Fibroblast of skin of right biceps (primary cell): ENCODE measurements around the gene GLI2.

ENCODE experiments used
- DNase-seq: peaks from one replicate; pipeline ENCODE4 v3.0.0-alpha.2; 2013

The GLI2 gene

DNA sequence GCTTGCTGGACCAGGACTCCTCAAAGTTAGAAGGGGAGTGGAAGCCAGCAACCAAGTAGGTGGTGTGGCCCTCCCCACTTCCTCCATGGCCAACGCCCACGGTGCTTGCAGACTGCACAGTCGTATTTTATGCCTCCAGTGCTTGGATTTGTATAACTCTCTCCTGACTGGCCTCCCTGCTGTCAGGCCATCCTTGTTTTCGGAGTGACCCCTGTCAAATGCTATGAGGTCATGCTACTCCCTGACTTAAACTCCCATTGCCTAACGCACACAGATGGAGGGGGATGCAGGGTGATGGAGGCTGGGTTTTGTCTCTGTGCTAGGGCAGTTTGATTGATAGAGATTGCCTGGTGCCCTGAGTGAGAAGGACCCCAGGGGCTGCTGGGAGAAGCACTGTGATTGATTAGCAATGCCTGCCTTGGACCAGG, 36.1 kb downstream of the GLI2 start:
- DNase-seq, result no peak

DNA sequence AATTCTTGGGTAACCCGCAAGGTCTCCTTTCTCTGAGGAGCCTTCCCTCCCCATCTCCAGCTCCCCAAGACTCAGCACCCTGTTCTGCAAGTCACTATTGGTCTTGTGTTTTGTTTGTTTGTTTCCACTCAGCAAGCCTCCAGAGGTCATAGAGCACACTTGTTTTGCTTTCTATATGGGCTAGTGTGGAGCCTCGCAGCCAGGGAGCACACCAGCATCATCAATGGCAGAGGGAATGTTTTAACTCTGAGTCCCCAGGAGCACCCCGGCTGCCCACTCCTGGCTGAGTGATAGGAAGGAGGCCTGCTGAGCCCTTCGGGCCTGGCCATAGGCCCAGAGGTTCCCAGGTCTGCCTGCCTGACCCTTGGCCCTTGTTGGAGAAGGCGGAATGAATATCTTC, 36.6 kb downstream of the GLI2 start:
- DNase-seq, result no peak

DNA sequence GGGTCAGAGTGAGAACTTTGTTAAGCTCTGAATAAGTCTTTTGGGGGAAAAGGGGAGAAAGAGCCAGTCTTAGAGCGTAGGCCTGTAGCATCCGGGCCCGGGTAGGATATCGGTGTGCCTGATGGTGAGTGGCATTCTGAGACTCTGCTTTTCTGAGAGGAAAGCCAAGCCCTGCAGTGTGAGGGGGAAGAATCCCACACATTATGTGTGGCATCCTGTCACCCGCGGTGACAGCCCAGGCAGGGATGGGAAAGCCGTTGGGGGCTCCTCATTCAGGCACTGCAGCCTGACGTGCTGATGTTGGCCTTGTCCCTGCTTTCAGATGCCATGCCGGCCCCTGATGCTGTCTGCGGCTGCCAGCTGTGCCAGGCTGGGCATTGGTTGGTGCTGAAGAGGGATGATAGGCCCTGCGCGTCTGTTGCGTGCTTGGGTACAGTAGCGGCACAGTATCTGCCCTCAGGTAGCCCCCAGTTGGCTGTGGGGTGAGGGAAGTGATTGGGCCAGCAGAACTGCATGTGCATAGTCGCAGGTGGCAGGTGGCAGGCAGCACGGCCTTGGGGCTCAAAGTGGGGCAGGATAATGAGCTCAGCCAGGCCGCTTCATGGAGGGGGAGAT, 37.6 kb downstream of the GLI2 start:
- no peak for DNase-seq

DNA sequence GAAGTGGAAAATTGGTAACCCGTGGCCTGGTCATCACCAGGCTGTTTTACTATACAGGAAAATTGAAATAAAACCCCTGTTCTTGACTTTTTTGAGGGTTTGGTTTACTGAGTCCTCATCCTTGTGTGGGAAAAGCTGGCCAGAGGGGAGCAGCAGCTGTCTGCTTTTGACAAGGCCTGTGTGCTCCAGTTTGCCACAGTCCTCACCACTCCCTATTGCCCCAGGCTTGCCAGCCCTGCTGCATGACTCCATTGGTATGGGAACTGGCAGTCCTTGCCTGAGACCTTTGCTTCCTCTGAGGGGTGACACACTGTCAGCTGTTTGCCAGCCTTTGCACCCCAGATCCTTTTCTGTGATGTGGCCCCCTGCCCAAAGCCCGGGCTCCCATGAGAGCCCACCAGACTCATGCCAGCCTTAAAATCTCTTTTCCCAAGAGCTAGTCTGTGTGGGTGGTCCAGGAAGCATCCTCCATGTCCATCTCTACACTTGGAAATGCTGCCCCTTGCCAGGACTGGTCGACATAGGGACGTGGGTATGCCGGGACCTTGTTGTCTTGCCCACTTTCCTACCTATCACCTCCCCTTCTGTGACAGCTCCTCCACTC, 39.0 kb downstream of the GLI2 start:
- no peak for DNase-seq

DNA sequence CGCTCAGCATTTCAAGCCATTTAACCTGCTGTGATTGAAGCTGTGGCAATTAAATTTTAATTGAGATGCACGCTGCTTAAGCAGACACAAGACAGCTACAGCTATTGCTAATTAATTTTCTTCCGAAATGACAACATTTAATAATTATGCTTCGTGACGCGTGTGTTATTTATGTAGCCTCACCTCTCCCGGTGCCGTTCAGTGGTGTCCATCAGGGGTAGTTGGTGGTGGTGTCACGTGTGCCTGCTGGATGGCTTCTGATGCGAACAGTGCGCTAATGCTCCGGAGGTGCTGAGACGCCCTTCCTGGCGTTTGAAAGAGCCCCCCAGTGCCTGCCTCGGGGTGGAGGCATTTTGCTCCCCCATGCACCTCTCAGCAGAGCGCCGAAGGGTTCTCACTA, 39.5 kb downstream of the GLI2 start:
- no peak for DNase-seq

DNA sequence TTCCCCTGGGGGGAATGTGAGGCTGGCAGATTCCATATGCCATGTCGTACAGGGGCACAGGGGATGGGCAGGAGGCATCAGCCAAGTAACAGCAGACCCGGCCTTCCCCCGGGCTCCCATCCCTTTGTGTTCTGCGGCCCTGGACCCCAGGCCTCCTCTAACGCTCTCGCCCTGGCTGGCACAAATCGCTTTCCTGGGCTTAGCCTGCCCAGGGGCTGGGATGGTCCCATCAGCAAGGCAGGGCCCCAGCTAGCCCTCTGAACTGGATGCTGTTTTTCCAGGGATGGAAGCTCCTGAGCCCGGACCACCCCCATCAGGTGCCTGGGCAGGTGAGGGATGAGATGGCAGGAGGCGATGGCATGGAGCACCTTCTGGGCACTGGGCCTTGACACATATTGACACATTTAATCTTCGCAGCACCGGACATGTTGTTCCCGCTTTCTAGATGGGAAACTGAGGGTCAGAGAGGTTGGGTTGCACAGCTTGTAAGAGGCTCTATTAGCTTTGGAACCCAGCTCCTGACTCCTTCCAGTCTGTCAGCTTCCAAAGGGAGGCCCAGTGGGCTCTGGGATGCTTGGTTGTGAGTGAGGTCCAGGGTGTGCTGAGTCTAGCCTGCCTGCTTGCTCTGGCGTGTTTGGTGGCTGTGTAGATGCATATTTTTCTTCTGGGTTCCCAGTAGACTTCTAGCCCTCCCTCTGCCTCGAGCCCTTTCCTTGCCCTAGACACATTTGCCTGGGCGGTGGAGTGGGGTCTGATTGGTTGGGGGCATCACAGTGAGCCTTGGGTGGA, 40.3 kb downstream of the GLI2 start:
- no peak for DNase-seq

DNA sequence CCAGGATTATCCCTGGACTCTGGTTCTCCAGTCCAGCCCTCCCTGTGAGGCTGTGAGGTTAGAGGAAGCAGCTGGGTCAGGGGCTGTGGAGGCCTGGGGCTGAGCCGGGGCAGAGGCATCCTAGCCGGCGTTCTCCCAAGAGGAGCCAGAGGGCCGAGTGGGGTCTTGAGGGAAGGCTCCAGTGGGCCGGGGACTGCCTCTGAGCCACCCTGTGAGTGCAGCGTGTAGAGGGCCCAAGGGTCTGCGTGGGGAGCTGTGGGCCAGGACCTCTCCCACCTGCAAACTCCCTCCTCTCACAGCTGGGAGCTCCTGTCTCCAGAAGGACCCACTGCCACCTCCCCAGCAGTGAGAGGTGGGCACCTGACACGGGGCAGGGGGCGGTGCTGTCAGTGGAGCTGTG, 41.0 kb downstream of the GLI2 start:
- DNase-seq, result no peak

DNA sequence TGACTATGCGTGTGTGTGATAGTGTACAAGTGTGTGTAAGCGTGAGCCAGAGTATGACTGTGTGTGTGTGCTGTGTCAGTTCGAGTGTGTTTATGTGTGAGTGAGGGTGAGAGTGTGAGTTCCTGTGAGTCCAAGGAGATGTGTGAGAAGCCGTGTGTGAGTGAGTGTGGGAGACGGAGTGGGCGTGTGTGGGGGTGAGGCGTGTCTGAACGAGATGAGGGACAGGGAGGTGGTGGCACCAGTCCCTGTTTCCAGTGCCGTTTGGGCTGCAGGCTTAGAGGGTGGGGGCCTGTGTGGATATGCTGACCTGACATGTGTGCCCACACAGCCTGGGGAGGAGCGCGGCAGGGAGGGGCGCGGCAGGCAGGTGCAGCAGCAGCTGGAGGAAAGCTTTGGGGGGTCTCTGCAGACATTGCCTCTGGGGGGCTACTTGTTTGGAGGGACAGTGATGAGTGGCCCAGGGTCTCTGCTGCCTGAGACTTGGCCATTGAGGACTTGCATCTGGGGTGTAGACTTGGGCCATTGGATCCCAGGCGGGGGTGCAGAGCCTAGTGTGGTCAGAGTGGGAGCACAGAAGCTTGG, 41.6 kb downstream of the GLI2 start:
- no peak for DNase-seq

DNA sequence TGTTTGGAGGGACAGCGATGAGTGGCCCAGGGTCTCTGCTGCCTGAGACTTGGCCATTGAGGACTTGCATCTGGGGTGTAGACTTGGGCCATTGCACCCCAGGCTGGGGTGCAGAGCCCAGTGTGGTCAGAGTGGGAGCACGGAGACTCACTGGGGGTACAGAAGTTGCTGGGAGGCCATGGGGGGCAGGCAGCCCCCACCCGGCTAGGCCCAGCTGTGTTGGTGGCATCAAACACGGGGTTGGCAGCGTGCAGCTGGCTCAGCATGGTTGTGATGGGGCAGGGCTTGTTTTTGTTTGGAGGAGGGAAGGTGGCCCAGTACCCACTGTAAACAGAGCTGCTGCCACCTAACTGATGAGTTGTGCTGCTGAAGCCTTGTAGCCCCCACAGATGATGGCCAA, 42.1 kb downstream of the GLI2 start:
- no peak for DNase-seq

DNA sequence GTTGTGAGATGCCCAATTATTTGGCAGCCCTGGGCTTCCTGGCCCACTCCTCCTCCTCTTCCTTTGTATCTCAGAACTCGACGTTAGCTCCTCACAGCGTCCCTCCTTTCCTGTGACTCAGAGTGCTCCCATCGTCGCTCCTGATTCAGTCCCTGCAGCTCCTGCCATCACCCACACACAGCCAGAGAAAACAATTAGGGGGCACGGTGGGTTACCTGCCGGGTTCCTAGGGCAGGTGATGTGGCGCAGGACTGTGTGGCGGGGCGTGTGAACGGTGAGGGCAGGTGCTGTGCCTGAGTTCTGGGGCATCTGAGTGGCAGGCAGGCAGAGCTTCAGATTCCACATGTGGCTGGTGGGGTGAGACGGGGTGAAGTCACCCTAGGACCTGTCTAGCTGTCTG, 42.6 kb downstream of the GLI2 start:
- peak; percentile 65 for DNase-seq

DNA sequence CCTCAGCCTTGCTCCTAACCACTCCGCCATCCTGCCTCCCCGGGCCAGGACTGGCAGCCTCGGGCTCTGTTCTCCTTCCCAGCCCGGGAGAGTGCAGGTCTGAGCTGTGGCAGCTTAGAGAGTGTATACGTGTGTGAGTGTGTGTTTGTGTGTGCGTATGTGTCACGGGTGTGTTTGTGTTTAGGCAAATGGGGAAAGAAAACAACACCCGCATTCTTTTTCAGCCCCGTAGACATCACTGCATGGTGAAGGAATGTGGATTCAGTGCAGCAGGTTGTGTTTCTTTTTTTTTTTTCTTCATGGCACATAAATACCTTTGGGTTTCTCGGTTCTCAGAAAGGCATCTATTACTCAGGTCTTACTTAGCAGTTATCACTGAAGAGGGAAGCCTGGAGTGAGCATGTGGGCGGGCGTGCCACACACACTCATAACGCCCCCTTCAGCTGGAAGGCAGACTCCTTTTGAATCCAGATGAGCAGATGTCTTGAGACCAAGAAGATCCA, 44.2 kb downstream of the GLI2 start:
- peak; percentile 89 for DNase-seq

DNA sequence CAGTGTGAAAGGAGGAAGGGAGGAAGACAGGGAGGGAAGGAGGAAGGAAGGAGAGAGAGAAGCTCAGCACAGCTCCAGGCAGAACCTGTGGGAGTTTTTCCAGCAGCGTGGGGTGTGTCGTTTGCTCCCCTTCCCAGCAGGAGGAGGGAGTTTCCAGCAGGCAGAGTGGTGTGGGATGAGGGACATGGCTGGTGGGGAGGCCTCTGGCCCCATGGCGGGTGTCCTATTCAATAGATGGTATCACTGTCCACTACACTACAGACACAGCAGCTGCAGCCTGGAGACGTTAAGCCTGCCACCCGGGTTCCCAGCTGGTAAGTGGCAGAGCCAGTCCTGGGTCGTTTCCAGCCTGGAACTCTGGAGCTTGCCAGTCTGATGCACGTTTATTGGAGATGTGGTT, 44.7 kb downstream of the GLI2 start:
- DNase-seq, result no peak

DNA sequence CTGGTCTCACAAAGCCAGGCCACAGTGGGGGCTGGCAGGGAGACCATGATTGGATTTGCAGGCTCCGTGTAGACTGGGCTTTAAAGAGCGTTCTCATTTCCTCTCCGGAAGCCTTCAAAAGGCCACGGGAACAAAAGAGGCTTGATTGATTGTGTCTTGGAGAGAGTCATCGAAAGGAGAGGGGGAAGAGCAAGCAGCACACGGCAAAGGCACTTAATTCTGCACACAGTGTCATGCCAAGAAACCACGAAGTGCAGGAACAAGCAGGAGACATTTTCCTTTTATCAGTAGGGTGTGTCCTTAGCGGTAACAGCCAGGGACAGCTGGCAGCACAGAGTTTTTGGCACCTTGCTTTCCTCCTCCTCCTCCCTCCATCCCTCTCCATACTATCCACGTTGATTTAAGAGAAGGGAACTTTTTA, 47.7 kb downstream of the GLI2 start:
- DNase-seq, result peak; percentile 75

DNA sequence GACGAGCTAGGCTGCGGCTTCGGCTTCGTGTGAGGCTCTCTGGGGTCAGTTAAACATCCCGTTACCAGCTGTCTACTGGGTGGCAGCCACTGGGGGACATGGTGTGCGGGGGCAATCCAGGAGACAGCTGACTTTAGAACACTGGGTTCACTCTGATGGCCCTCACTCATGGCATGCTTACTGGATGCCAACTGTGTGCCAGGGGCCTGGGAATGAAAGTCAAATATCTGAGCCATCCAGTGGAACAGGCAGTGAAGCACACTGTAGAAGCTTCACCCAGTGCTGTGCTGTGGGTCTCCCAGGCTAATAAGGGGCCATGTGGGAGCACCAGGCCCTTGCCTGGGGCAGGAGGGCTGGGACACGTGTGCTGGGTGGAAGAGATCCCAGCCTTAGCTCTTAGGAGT, 48.3 kb downstream of the GLI2 start:
- no peak for DNase-seq
